HEK293T (cell line): ENCODE measurements around the gene PPIL4.

Source experiments
- BHLHE40 ChIP-seq: fragments of 450-650 bp; IDR thresholded peaks from 2 replicates; pipeline ENCODE4 v1.6.1; 2016; ENCODE audit warnings: mild to moderate bottlenecking, moderate library complexity, borderline replicate concordance
- CTBP1 ChIP-seq: fragments of 450-650 bp; IDR thresholded peaks from 2 replicates; pipeline ENCODE4 v1.6.1; 2016; ENCODE audit warnings: borderline replicate concordance
- ELF4 ChIP-seq: fragments of 450-650 bp; IDR thresholded peaks from 2 replicates; pipeline ENCODE4 v1.6.1; 2017; ENCODE audit warnings: antibody characterized with exemption
- FOXA1 ChIP-seq: fragments of 450-650 bp; IDR thresholded peaks from 2 replicates; pipeline ENCODE4 v1.6.1; 2016; ENCODE audit warnings: mild to moderate bottlenecking
- FOXM1 ChIP-seq: fragments of 450-650 bp; IDR thresholded peaks from 2 replicates; pipeline ENCODE4 v1.6.1; 2017; ENCODE audit warnings: mild to moderate bottlenecking, borderline replicate concordance
- L3MBTL2 ChIP-seq: fragments of 450-650 bp; conservative IDR thresholded peaks from 2 replicates; pipeline ENCODE4 v1.6.1; 2016; ENCODE audit warnings: mild to moderate bottlenecking
- TARDBP ChIP-seq: fragments of 450-650 bp; IDR thresholded peaks from 2 replicates; pipeline ENCODE4 v1.6.1; 2016
- ZNF384 ChIP-seq: fragments of 450-650 bp; IDR thresholded peaks from 2 replicates; pipeline ENCODE4 v1.6.1; 2016
- TF ChIP-seq, protein P1 (sequence below): fragments of 450-650 bp; IDR thresholded peaks from 2 replicates; pipeline ENCODE4 v1.6.1; 2016

DNA sequence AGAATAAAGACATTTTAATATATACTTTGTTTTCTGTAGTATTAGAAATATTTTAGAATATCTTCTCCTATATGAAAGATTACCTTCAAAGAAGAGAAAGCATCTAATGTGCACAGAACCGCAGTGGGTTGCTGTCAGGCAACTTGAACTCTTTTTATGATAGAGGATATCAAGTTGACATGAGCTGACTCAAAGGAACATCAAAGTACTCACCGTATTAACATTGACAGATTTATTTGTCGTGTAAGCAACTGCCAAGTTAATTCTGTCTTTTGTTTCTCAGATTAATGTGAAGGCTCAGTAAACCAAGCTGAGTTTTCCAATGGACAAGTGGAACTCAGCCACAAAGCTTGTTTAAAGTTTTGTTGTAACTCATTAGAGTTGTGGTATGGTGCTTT is 18.1 kb upstream of the PPIL4 start:
- TF ChIP-seq CTBP1: no peak
- TF ChIP-seq L3MBTL2: no peak
- no peak for TF ChIP-seq ZNF384
- no peak for TF ChIP-seq FOXM1
- TF ChIP-seq BHLHE40: no peak
- TF ChIP-seq FOXA1: no peak
- TF ChIP-seq ELF4: no peak
- TF ChIP-seq, protein P1, sequence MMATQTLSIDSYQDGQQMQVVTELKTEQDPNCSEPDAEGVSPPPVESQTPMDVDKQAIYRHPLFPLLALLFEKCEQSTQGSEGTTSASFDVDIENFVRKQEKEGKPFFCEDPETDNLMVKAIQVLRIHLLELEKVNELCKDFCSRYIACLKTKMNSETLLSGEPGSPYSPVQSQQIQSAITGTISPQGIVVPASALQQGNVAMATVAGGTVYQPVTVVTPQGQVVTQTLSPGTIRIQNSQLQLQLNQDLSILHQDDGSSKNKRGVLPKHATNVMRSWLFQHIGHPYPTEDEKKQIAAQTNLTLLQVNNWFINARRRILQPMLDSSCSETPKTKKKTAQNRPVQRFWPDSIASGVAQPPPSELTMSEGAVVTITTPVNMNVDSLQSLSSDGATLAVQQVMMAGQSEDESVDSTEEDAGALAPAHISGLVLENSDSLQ: peak; percentile 66
- no peak for TF ChIP-seq TARDBP
